GM13977 (cell line): ENCODE data around the gene CCDC12.

Source experiments
- DNase-seq: peaks from one replicate; pipeline ENCODE4 v3.0.0; 2012; ENCODE audit warnings: low spot score
- in situ Hi-C: fragments of 300-500 bp; cut with MboI; formaldehyde crosslinking; loops from one replicate; pipeline ENCODE4 v1.12.0; 2022; ENCODE audit warnings: low sequenced_read_pairs, low pct_unique_long_range_greater_than_20kb, mixed read lengths, inconsistent platforms; ENCODE audit not compliant: unreplicated experiment
- TF ChIP-seq, protein P1 (sequence below): IDR thresholded peaks from 2 replicates; pipeline ENCODE4 v1.5.1; 2012; ENCODE audit warnings: mild to moderate bottlenecking, control low read depth; ENCODE audit not compliant: insufficient read depth; ENCODE audit errors: extremely low read depth, missing control alignments

CCDC12 gene

DNA sequence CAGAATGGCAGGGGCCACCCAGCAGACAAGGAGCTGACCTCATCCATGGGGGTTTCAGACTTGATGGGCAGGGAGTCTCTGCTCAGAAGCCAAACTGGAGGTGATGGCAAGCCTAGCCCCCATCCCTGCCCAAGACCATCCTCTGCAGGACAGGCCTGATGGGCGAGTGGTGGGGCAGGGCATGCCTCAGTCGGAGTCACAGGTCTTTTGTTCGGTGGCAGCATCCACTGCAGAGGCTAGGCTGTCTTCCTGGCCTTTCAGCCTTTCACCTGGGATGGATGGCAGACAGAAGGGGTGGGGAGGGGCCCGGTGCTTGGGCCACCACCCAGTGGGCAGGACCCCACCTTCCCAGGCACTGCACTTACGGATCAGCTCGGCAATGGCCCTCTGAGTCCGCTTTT, 54.7 kb downstream of the CCDC12 start:
- DNase-seq, result no peak
- in situ Hi-C loops, result loop anchor here (25.0 kb wide), 1 partner anchor 440 kb away; no protein-coding TSS in a partner anchor
- TF ChIP-seq, protein P1, sequence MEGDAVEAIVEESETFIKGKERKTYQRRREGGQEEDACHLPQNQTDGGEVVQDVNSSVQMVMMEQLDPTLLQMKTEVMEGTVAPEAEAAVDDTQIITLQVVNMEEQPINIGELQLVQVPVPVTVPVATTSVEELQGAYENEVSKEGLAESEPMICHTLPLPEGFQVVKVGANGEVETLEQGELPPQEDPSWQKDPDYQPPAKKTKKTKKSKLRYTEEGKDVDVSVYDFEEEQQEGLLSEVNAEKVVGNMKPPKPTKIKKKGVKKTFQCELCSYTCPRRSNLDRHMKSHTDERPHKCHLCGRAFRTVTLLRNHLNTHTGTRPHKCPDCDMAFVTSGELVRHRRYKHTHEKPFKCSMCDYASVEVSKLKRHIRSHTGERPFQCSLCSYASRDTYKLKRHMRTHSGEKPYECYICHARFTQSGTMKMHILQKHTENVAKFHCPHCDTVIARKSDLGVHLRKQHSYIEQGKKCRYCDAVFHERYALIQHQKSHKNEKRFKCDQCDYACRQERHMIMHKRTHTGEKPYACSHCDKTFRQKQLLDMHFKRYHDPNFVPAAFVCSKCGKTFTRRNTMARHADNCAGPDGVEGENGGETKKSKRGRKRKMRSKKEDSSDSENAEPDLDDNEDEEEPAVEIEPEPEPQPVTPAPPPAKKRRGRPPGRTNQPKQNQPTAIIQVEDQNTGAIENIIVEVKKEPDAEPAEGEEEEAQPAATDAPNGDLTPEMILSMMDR, result no peak

DNA sequence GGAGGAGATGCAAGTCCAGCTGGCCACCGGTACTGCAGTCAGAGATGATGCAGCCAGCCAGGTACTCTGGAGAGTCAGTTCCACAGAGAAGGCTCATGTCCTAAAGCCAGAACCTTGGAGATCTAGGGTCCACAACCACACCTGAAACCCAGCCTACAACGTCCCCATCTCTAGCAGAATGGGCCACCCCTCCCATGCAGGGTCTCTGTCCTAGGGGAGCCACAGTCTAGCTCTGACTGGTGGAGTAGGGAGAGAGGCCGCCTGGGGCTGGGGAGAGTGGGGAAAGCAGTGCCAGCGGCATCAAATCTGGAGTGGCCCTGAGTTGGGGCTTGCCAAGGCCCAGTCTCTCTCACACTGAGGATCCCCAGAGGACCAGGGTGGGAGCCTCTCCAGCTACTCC, 55.5 kb downstream of the CCDC12 start:
- TF ChIP-seq, protein P1, result no peak
- in situ Hi-C loops, result loop anchor here (25.0 kb wide), 1 partner anchor 441 kb away; no protein-coding TSS in a partner anchor
- DNase-seq, result no peak

DNA sequence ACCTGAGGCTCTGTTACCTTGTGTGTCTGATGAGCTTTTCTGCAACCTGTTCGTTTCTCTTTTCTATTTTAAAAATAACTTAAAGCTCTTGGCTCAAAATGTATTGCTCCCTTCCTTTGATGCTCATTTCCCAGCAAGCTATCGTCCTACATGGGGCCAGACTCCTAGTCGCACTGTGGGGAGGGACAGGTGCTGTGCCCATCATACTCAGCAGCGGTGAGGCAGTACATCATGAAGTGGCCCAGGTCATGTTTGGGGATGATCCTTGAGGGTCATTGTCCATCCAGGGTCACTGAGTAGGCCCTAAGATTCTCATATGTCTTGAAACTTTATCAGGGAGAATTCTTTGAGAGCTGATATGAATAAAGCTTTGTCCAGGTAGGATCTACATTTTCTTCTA, 57.9 kb downstream of the CCDC12 start:
- TF ChIP-seq, protein P1, result no peak
- DNase-seq, result no peak
- in situ Hi-C loops, result loop anchor here (25.0 kb wide), 1 partner anchor 444 kb away; no protein-coding TSS in a partner anchor

DNA sequence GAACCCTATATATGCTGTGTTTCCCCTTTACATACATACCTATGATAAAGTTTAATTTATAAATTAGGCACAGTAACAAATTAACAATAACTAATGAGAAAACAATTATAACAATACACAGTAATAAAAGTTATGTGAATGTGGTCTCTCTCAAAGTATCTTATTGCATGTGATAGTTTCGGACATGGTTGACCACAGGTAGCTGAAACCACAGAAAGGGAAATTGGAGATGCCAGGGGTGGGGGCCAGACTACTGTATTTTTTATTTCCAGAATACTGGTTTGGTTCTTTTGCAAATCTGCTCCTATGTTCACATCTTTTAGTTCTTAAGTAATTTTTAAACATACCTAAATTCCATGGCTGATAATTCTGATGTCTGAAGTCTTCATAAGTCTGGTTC, 58.3 kb downstream of the CCDC12 start:
- TF ChIP-seq, protein P1, result no peak
- DNase-seq, result no peak
- in situ Hi-C loops, result loop anchor here (25.0 kb wide), 1 partner anchor 444 kb away; no protein-coding TSS in a partner anchor

DNA sequence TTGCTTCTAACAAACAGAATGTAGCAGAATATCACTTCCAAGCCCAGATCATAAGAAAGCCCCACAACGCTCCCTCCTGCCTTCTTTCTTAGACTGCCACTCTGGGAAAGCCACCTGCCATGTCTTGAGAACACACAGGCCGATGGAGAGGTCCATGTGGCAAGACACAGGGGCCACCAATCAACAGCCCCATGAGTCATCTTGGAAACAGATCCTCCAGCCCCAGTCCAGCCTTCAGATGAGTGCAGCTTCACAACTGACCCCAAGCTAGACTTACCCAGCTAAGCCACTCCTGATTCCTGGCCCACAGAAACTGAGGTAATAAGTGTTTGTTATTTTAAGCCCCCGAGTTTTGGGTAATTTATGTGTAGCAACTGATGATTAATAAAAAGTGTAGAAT, 59.3 kb downstream of the CCDC12 start:
- in situ Hi-C loops, result loop anchor here (25.0 kb wide), 1 partner anchor 445 kb away; no protein-coding TSS in a partner anchor
- TF ChIP-seq, protein P1, result no peak
- DNase-seq, result no peak

DNA sequence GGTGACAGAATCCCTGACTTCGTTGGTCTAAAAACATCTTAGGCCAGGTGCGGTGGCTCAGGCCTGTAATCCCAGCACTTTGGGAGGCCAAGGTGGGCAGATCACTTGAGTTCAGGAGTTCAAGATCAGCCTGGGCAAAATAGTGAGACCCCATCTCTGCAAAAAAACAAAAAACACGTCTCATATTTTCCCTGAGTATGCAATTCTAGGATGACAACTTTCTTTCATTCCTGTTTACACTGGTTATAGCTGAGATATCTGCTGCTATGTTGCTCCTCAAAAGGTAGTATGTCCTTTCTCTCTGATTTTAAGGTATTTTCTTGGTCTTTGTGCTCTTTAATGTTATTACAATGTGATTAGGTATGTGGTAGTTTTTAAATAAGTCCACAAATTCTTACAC, 59.7 kb downstream of the CCDC12 start:
- in situ Hi-C loops, result loop anchor here (25.0 kb wide), 1 partner anchor 446 kb away; no protein-coding TSS in a partner anchor
- DNase-seq, result no peak
- TF ChIP-seq, protein P1, result no peak
